H1 (cell line): ENCODE measurements around the gene KIR3DL2.

ENCODE experiments used
- BACH1 ChIP-seq: IDR thresholded peaks from 2 replicates; pipeline ENCODE4 v1.6.1; 2012; ENCODE audit warnings: low read length, improper control_type of control experiment
- HDAC2 ChIP-seq, 2 experiments: fragments of 300-600 bp in 1 of 2; sonication (generic) in 1 of 2; IDR thresholded peaks; 2 replicates each; pipeline ENCODE4 v1.6.1; 2011 to 2012; ENCODE audit warnings: low read depth in 2 of 2, low read length in 2 of 2, mild to moderate bottlenecking in 2 of 2, moderate library complexity in 2 of 2, borderline replicate concordance in 1 of 2, inconsistent platforms in 1 of 2
- HDAC6 ChIP-seq: IDR thresholded peaks from one replicate; pipeline ENCODE4 v1.7.1; 2012; ENCODE audit warnings: low read depth, mild to moderate bottlenecking, inconsistent platforms, low read length, moderate library complexity
- POLR2A ChIP-seq, 2 experiments: IDR thresholded peaks; 1 replicate in 1 of 2; 2 replicates in 1 of 2; pipeline ENCODE4 v1.6.1; 2011; ENCODE audit warnings: low read depth in 2 of 2, low read length in 2 of 2, mild to moderate bottlenecking in 2 of 2; ENCODE audit errors: control extremely low read depth in 1 of 2
- TF ChIP-seq, protein P1 (sequence below): IDR thresholded peaks from 2 replicates; pipeline ENCODE4 v1.6.1; 2012; ENCODE audit warnings: inconsistent platforms
- TF ChIP-seq, protein P2 (sequence below), 3 experiments: IDR thresholded peaks; 1 replicate in 2 of 3; 2 replicates in 1 of 3; pipeline versions ENCODE4 v1.5.1 to v1.6.1; 2011; ENCODE audit warnings: low read length in 3 of 3, mild to moderate bottlenecking in 3 of 3, inconsistent platforms in 2 of 3, low read depth in 1 of 3, moderate library complexity in 1 of 3; ENCODE audit not compliant: insufficient read depth in 1 of 3; ENCODE audit errors: control extremely low read depth in 1 of 3

GRCh38 chr19:54883228-54883627 lies 33.0 kb downstream of the KIR3DL2 start:
- no peak for TF ChIP-seq BACH1
- TF ChIP-seq, protein P1, sequence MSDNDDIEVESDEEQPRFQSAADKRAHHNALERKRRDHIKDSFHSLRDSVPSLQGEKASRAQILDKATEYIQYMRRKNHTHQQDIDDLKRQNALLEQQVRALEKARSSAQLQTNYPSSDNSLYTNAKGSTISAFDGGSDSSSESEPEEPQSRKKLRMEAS: no peak
- no peak for TF ChIP-seq HDAC2 (IDR thresholded peaks at IDR 0.05; ENCODE audit: borderline replicate concordance in 1 of 2, low read depth in 2 of 2, low read length in 2 of 2)
- no peak for TF ChIP-seq POLR2A (IDR thresholded peaks at IDR 0.05; ENCODE audit: control extremely low read depth in 1 of 2, low read depth in 2 of 2, low read length in 2 of 2)
- no peak for TF ChIP-seq HDAC6
- TF ChIP-seq, protein P2, sequence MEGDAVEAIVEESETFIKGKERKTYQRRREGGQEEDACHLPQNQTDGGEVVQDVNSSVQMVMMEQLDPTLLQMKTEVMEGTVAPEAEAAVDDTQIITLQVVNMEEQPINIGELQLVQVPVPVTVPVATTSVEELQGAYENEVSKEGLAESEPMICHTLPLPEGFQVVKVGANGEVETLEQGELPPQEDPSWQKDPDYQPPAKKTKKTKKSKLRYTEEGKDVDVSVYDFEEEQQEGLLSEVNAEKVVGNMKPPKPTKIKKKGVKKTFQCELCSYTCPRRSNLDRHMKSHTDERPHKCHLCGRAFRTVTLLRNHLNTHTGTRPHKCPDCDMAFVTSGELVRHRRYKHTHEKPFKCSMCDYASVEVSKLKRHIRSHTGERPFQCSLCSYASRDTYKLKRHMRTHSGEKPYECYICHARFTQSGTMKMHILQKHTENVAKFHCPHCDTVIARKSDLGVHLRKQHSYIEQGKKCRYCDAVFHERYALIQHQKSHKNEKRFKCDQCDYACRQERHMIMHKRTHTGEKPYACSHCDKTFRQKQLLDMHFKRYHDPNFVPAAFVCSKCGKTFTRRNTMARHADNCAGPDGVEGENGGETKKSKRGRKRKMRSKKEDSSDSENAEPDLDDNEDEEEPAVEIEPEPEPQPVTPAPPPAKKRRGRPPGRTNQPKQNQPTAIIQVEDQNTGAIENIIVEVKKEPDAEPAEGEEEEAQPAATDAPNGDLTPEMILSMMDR (IDR thresholded peaks at IDR 0.05; ENCODE audit: control extremely low read depth in 1 of 3, insufficient read depth in 1 of 3, low read depth in 1 of 3, low read length in 3 of 3): no peak
